ENCODE data around the gene PAX2.

The PAX2 gene

GRCh38 chr10:100775871-100776270 is 30.5 kb downstream of the PAX2 start:
- peaks cover 32% of the 10 kb centered on the region for H3K27me3 Mint-ChIP-seq (ENCODE audit: low read depth)
- no peaks in the 10 kb centered on the region for H3K4me1 Mint-ChIP-seq (ENCODE audit: low read depth)
- H3K4me3 Mint-ChIP-seq, result no peak overlapping the region
- H3K27ac Mint-ChIP-seq, result no peak overlapping the region
- no peaks in the 10 kb centered on the region for H3K9me3 Mint-ChIP-seq
- no peaks in the 10 kb centered on the region for H3K36me3 Mint-ChIP-seq (ENCODE audit: low read depth)

GRCh38 chr10:100776671-100777070 is 31.3 kb downstream of the PAX2 start:
- no peak overlapping the region for H3K4me3 Mint-ChIP-seq
- no peaks in the 10 kb centered on the region for H3K4me1 Mint-ChIP-seq (ENCODE audit: low read depth)
- no peak overlapping the region for H3K27ac Mint-ChIP-seq
- peaks cover 32% of the 10 kb centered on the region for H3K27me3 Mint-ChIP-seq (ENCODE audit: low read depth)
- no peaks in the 10 kb centered on the region for H3K9me3 Mint-ChIP-seq
- no peaks in the 10 kb centered on the region for H3K36me3 Mint-ChIP-seq (ENCODE audit: low read depth)

GRCh38 chr10:100779329-100779728 is 33.9 kb downstream of the PAX2 start:
- H3K4me1 Mint-ChIP-seq (ENCODE audit: low read depth), result no peaks in the 10 kb centered on the region
- H3K36me3 Mint-ChIP-seq (ENCODE audit: low read depth), result no peaks in the 10 kb centered on the region
- no peak overlapping the region for H3K4me3 Mint-ChIP-seq
- no peak overlapping the region for H3K27ac Mint-ChIP-seq
- peaks cover 26% of the 10 kb centered on the region for H3K27me3 Mint-ChIP-seq (ENCODE audit: low read depth)
- no peaks in the 10 kb centered on the region for H3K9me3 Mint-ChIP-seq

GRCh38 chr10:100780324-100780723 is 34.9 kb downstream of the PAX2 start:
- Mint-ChIP-seq H3K27ac (no peak overlapping the region), H3K9me3 (no peaks in the 10 kb centered on the region), H3K36me3 (ENCODE audit: low read depth) (no peaks in the 10 kb centered on the region), H3K27me3 (ENCODE audit: low read depth) (peaks cover 26% of the 10 kb centered on the region), H3K4me3 (no peak overlapping the region), H3K4me1 (ENCODE audit: low read depth) (no peaks in the 10 kb centered on the region)

- H3K4me1 Mint-ChIP-seq (ENCODE audit: low read depth), result no peaks in the 10 kb centered on the region
- H3K4me3 Mint-ChIP-seq, result no peak overlapping the region
- H3K27me3 Mint-ChIP-seq (ENCODE audit: low read depth), result peaks cover 27% of the 10 kb centered on the region
- H3K27ac Mint-ChIP-seq, result no peak overlapping the region
- H3K9me3 Mint-ChIP-seq, result no peaks in the 10 kb centered on the region
- no peaks in the 10 kb centered on the region for H3K36me3 Mint-ChIP-seq (ENCODE audit: low read depth)
These were observed 35.8 kb downstream of the PAX2 start for GRCh38 chr10:100781145-100781665.

GRCh38 chr10:100782461-100783244 is 37.3 kb downstream of the PAX2 start:
- Mint-ChIP-seq H3K27me3 (ENCODE audit: low read depth) (peaks cover 35% of the 10 kb centered on the region), H3K36me3 (ENCODE audit: low read depth) (no peaks in the 10 kb centered on the region), H3K4me1 (ENCODE audit: low read depth) (no peaks in the 10 kb centered on the region), H3K4me3 (no peak overlapping the region), H3K9me3 (no peaks in the 10 kb centered on the region), H3K27ac (no peak overlapping the region)

GRCh38 chr10:100784126-100784525 is 38.7 kb downstream of the PAX2 start:
- Mint-ChIP-seq H3K36me3 (ENCODE audit: low read depth) (no peaks in the 10 kb centered on the region), H3K27ac (no peak overlapping the region), H3K4me1 (ENCODE audit: low read depth) (no peaks in the 10 kb centered on the region), H3K4me3 (no peak overlapping the region), H3K9me3 (no peaks in the 10 kb centered on the region), H3K27me3 (ENCODE audit: low read depth) (peaks cover 43% of the 10 kb centered on the region)

- H3K27me3 Mint-ChIP-seq (ENCODE audit: low read depth), result peaks cover 51% of the 10 kb centered on the region
- H3K4me1 Mint-ChIP-seq (ENCODE audit: low read depth), result no peaks in the 10 kb centered on the region
- no peak overlapping the region for H3K27ac Mint-ChIP-seq
- no peaks in the 10 kb centered on the region for H3K36me3 Mint-ChIP-seq (ENCODE audit: low read depth)
- no peaks in the 10 kb centered on the region for H3K9me3 Mint-ChIP-seq
- no peak overlapping the region for H3K4me3 Mint-ChIP-seq
These were observed 41.2 kb downstream of the PAX2 start for GRCh38 chr10:100786591-100786990.

- Mint-ChIP-seq H3K27ac (no peak overlapping the region), H3K4me3 (no peak overlapping the region), H3K4me1 (ENCODE audit: low read depth) (no peaks in the 10 kb centered on the region), H3K27me3 (ENCODE audit: low read depth) (peaks cover 58% of the 10 kb centered on the region), H3K36me3 (ENCODE audit: low read depth) (no peaks in the 10 kb centered on the region), H3K9me3 (no peaks in the 10 kb centered on the region)
These were observed 42.9 kb downstream of the PAX2 start for GRCh38 chr10:100788002-100788903.

- Mint-ChIP-seq H3K4me1 (ENCODE audit: low read depth) (no peaks in the 10 kb centered on the region), H3K27ac (no peak overlapping the region), H3K27me3 (ENCODE audit: low read depth) (peaks cover 65% of the 10 kb centered on the region)
These were observed 45.4 kb downstream of the PAX2 start for GRCh38 chr10:100790761-100791208.

GRCh38 chr10:100791369-100792058 is 46.1 kb downstream of the PAX2 start:
- Mint-ChIP-seq H3K4me1 (ENCODE audit: low read depth) (no peaks in the 10 kb centered on the region), H3K27me3 (ENCODE audit: low read depth) (peaks cover 65% of the 10 kb centered on the region), H3K27ac (no peak overlapping the region)

More at GRCh38 chr10:100790761-100791208, 45.4 kb downstream of the PAX2 start:
- H3K9me3 Mint-ChIP-seq, result no peaks in the 10 kb centered on the region
- H3K4me3 Mint-ChIP-seq, result no peak overlapping the region
- H3K36me3 Mint-ChIP-seq (ENCODE audit: low read depth), result no peaks in the 10 kb centered on the region

GRCh38 chr10:100792574-100792973 is 47.2 kb downstream of the PAX2 start:
- H3K4me1 Mint-ChIP-seq (ENCODE audit: low read depth), result no peaks in the 10 kb centered on the region
- H3K27me3 Mint-ChIP-seq (ENCODE audit: low read depth), result peaks cover 65% of the 10 kb centered on the region
- no peak overlapping the region for H3K4me3 Mint-ChIP-seq
- H3K36me3 Mint-ChIP-seq (ENCODE audit: low read depth), result no peaks in the 10 kb centered on the region
- H3K27ac Mint-ChIP-seq, result no peak overlapping the region
- H3K9me3 Mint-ChIP-seq, result no peaks in the 10 kb centered on the region

More at GRCh38 chr10:100791369-100792058, 46.1 kb downstream of the PAX2 start:
- no peaks in the 10 kb centered on the region for H3K9me3 Mint-ChIP-seq
- H3K4me3 Mint-ChIP-seq, result no peak overlapping the region
- no peaks in the 10 kb centered on the region for H3K36me3 Mint-ChIP-seq (ENCODE audit: low read depth)

GRCh38 chr10:100793055-100793454 is 47.7 kb downstream of the PAX2 start:
- Mint-ChIP-seq H3K27ac (no peak overlapping the region), H3K9me3 (no peaks in the 10 kb centered on the region), H3K27me3 (ENCODE audit: low read depth) (peaks cover 63% of the 10 kb centered on the region), H3K4me3 (no peak overlapping the region), H3K4me1 (ENCODE audit: low read depth) (no peaks in the 10 kb centered on the region), H3K36me3 (ENCODE audit: low read depth) (no peaks in the 10 kb centered on the region)

GRCh38 chr10:100799881-100800280 is 54.5 kb downstream of the PAX2 start:
- peaks cover 74% of the 10 kb centered on the region for H3K27me3 Mint-ChIP-seq (ENCODE audit: low read depth)
- H3K4me3 Mint-ChIP-seq, result no peak overlapping the region
- H3K4me1 Mint-ChIP-seq (ENCODE audit: low read depth), result no peaks in the 10 kb centered on the region
- no peaks in the 10 kb centered on the region for H3K36me3 Mint-ChIP-seq (ENCODE audit: low read depth)
- H3K9me3 Mint-ChIP-seq, result no peaks in the 10 kb centered on the region
- no peak overlapping the region for H3K27ac Mint-ChIP-seq
